ENCODE data around the gene TOGARAM2.

Gene TOGARAM2

DNA sequence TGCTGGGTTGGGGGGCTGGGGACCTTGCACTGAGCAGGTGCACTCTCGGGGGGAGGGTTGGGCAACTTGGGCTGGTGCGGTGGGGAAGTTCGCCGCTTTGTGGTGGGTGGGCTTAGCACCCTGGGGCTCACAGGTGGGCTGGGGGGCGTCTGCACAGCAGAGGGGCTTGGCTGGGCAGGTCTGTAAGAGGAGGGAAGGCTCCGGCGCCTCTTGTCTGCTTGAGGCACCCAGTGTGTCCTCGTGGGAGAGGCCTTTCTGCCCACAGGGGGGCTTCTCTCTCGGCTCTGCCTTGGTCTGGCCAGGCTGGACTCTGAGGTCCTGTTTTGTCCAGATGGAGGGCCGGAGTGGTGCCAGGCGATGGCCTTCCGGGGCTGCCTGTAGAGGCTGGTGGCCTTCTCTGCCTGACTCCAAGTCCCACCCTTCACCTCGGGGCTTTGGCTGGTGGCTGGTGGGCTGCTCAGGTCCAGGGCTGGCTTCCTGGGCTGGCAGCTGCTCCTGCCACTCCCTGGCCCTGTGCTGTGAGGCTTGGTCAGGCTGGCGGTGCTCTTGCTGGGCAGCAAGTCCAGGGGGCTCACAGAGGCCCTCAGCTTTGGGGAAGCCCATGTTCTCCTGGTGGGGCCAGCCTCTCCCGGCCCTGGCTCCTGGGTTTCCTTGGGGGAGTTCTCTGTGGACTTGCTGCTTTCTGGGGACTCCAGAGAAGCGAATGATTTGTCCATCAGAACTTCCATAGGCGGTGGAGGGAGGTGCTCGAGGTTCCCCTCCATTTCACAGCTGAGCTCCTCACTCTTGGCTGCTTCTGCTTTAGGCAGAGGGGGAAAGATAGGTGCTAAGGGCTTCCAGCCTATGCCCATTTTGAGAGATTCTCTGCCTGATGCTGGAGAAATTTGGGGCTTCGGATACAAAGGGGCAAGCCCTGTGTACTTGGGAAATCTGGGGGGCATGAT is 90.2 kb downstream of the TOGARAM2 start:
- TF ChIP-seq ZFX (IDR thresholded peaks at IDR 0.05) (no peak), CTCF (conservative IDR thresholded peaks at IDR 0.05) (no peak)
- H3K27ac ChIP-seq = no peak overlapping the region

- H3K27ac ChIP-seq = no peak overlapping the region
- no peak for TF ChIP-seq CTCF (conservative IDR thresholded peaks at IDR 0.05)
These were observed 91.2 kb downstream of the TOGARAM2 start for GRCh38 chr2:29072251-29072650.

DNA sequence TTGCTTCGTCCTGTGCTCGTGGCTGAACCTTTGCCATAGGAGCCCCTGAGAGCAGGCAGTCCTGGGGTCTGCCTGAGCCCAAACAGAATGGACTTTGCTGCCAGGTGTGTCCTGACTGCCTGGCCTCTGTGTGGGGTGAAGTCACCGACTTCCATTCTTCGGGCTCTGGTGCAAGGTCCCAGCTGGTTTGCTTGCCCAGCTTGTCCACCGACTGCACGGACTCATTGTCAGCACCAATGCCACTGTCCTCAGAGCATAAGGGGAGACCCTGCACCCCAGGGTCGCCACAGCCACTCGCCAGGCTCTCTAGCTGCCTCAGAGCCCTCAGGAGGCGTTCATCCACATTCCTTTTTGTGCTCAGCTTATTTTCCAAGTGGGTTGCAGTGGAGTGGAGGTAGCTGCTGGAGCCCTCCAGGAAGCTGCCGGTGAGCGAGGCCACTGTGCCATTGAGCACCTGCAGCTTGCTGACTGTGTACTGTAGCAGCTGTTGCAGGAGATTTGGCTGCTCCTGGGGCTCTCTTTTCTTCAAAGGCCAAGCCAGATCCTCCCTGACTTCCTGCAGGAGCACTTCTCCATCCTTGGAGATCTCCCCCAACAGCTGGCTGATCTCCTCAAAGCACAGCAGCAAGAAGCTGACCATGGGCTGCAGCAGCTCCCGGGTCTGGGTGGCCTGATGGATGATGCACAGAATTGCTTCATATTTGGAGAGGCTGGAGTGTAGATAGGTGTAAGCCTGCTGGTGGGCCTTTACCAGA is 92.0 kb downstream of the TOGARAM2 start:
- H3K27ac ChIP-seq = no peak overlapping the region

GRCh38 chr2:29073933-29074332 is 92.8 kb downstream of the TOGARAM2 start:
- TF ChIP-seq ZFX (IDR thresholded peaks at IDR 0.05) = no peak
- TF ChIP-seq CTCF (conservative IDR thresholded peaks at IDR 0.05) = no peak
- no peak overlapping the region for H3K27ac ChIP-seq

More for the DNA sequence above, 92.0 kb downstream of the TOGARAM2 start:
- no peak for TF ChIP-seq CTCF (conservative IDR thresholded peaks at IDR 0.05)
- no peak for TF ChIP-seq ZFX (IDR thresholded peaks at IDR 0.05)

DNA sequence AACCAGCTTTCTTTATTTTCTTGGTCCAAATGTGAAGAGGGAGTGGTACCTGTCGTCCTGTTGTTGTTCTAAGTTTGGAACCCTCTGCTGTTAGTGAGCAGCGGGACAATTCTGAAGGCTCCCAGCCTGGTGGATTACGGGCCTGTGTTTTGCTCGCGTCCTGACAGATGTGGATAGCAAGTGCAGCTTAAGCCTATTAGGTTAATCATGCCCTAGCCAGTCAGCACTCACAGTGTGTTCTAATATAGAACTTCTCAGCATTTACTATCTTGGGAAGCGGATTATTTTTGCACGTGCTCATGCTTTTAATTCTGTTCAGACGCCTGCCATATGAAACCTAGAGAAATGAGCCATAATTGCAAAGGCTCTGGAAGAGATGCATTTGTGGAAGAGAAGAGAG is 93.3 kb downstream of the TOGARAM2 start, which contains the start of gene PCARE:
Gene PCARE (minus strand): TSS at position 113 of the 400 bp plus-strand sequence. CDS start 262 bp downstream, outside the sequence.
- no peak within 1 kb of the TSS for H3K27ac ChIP-seq
- TF ChIP-seq ZFX (IDR thresholded peaks at IDR 0.05) (no peak), CTCF (conservative IDR thresholded peaks at IDR 0.05) (no peak)

- H3K27ac ChIP-seq = no peak overlapping the region
- TF ChIP-seq ZFX (IDR thresholded peaks at IDR 0.05) (no peak), CTCF (conservative IDR thresholded peaks at IDR 0.05) (no peak)
These were observed 95.0 kb downstream of the TOGARAM2 start for GRCh38 chr2:29075894-29076705.
